ENCODE measurements around the gene CTNNAL1.

Gene CTNNAL1

GRCh38 chr9:109005678-109006077 lies 7.6 kb downstream of the CTNNAL1 start:
- POLR2A ChIA-PET = no interaction called here
- H3K9me3 ChIP-seq (ENCODE audit: control insufficient read depth, insufficient read depth, low read depth, low read length) = no peaks in the 10 kb centered on the region; the same call in 1 of the 2 replicates
- CTCF ChIA-PET = interaction anchor here (0.6 kb wide), 1 partner anchor 336 kb away, joined by 3 read pairs; no protein-coding TSS in a partner anchor

More at GRCh38 chr9:109005678-109006077, 7.6 kb downstream of the CTNNAL1 start:
- Histone ChIP-seq H3K36me3 (ENCODE audit: control insufficient read depth in 2 of 2, insufficient read depth in 1 of 2, low read length in 2 of 2) (peaks cover 0 to 6% of the 10 kb centered on the region in 2 experiments; a peak in 2 of 3 replicates), H3K4me3 (ENCODE audit: low read depth, low read length) (no peak overlapping the region), H3K27ac (ENCODE audit: extremely low read depth, low read depth, low read length) (no peak overlapping the region), H3K4me1 (ENCODE audit: control insufficient read depth, insufficient read depth, low read length) (no peaks in the 10 kb centered on the region)
- TF ChIP-seq ZNF280D (tag by site-specific recombination; IDR thresholded peaks at IDR 0.05) (no peak), ZNF514 (tag by site-specific recombination; IDR thresholded peaks at IDR 0.05) (no peak), ZNF10 (tag by site-specific recombination; IDR thresholded peaks at IDR 0.05) (no peak), ZNF664 (tag by site-specific recombination; IDR thresholded peaks at IDR 0.05) (no peak), ZNF670 (tag by site-specific recombination; IDR thresholded peaks at IDR 0.05; ENCODE audit: low read depth) (no peak), IKZF3 (tag by site-specific recombination; IDR thresholded peaks at IDR 0.05) (no peak), KLF1 (tag by site-specific recombination; IDR thresholded peaks at IDR 0.05) (no peak), ZNF302 (tag by site-specific recombination; IDR thresholded peaks at IDR 0.05; ENCODE audit: low read depth) (no peak), ZNF626 (tag by site-specific recombination; IDR thresholded peaks at IDR 0.05) (no peak), ZNF155 (tag by site-specific recombination; IDR thresholded peaks at IDR 0.05) (no peak), ZNF114 (tag by site-specific recombination; IDR thresholded peaks at IDR 0.05) (no peak), PRDM2 (tag by site-specific recombination; IDR thresholded peaks at IDR 0.05; ENCODE audit: borderline replicate concordance) (no peak), ZNF501 (tag by site-specific recombination; IDR thresholded peaks at IDR 0.05) (no peak)
